Measurements from ENCODE around the gene MYO5B. TPM values are rescaled to one million over a fixed set of nuclear protein-coding genes. Genes with fewer than 3 reads are reported as not detected.

MYO5B gene
- polyA plus RNA-seq, 1 of the 3 experiments (the other 2 are of a cell fraction), result 1.3 TPM

- no peaks in the 10 kb centered on the region for H3K36me3 ChIP-seq (replicated peaks in 1 of 2; ENCODE audit: control insufficient read depth in 1 of 2, insufficient read depth in 2 of 2, low read length in 1 of 2)
- H3K4me1 ChIP-seq (ENCODE audit: control insufficient read depth in 1 of 2, insufficient read depth in 2 of 2, low read depth in 1 of 2, low read length in 1 of 2), result no peaks in the 10 kb centered on the region
- POLR2A ChIA-PET, result no interaction called here
- WGBS (ENCODE audit: low lambda C conversion rate), result 49% methylated on average over 6 of the region's 6 CpGs
- H2AFZ ChIP-seq (ENCODE audit: low read depth), result no peak overlapping the region
- no peak overlapping the region for H3K27ac ChIP-seq (ENCODE audit: low read depth in 2 of 2, low read length in 1 of 2)
- H3K9me2 ChIP-seq, result no peaks in the 10 kb centered on the region
- no peaks in the 10 kb centered on the region for H3F3A ChIP-seq (replicated peaks; ENCODE audit: insufficient read depth)
- no peaks in the 10 kb centered on the region; the same call in 1 of the 2 replicates for H3K27me3 ChIP-seq (ENCODE audit: insufficient read depth)
- no peak overlapping the region for H3K4me3 ChIP-seq (ENCODE audit: low read depth in 2 of 2, low read length in 1 of 2)
- no peak for DNase-seq
- no peaks in the 10 kb centered on the region for H3K9me3 ChIP-seq
- CTCF ChIA-PET, result no interaction called here
- H3K9ac ChIP-seq, result no peak overlapping the region
- H3K4me2 ChIP-seq, result no peak overlapping the region
- TF ChIP-seq TCF12 (IDR thresholded peaks at IDR 0.05) (no peak), RAD21 (IDR thresholded peaks at IDR 0.05; ENCODE audit: low read length) (no peak), GATA2 (CRISPR knock-in tag; IDR thresholded peaks at IDR 0.05) (no peak), FOXJ3 (CRISPR knock-in tag; IDR thresholded peaks at IDR 0.05) (no peak), FOXM1 (IDR thresholded peaks at IDR 0.05; ENCODE audit: low read depth) (no peak), REST (IDR thresholded peaks at IDR 0.05; ENCODE audit: low read depth, low read length) (no peak), ELF1 (IDR thresholded peaks at IDR 0.05) (no peak), TEAD4 (IDR thresholded peaks at IDR 0.05; ENCODE audit: borderline replicate concordance, insufficient read depth) (no peak), RFX5 (IDR thresholded peaks at IDR 0.05; ENCODE audit: low read length) (no peak), YY1 (IDR thresholded peaks at IDR 0.05; ENCODE audit: low read depth) (no peak), EP300 (IDR thresholded peaks at IDR 0.05; ENCODE audit: borderline replicate concordance in 1 of 2, low read depth in 1 of 2, low read length in 1 of 2) (no peak), FOSL2 (IDR thresholded peaks at IDR 0.05; ENCODE audit: borderline replicate concordance, low read depth) (no peak), USF2 (IDR thresholded peaks at IDR 0.05; ENCODE audit: borderline replicate concordance, low read depth, low read length) (no peak), MXI1 (IDR thresholded peaks at IDR 0.05; ENCODE audit: low read depth, low read length) (no peak), CTCF (IDR thresholded peaks at IDR 0.05) (no peak), MAX (IDR thresholded peaks at IDR 0.05; ENCODE audit: low read depth) (no peak)
- TF ChIP-seq, protein P1, sequence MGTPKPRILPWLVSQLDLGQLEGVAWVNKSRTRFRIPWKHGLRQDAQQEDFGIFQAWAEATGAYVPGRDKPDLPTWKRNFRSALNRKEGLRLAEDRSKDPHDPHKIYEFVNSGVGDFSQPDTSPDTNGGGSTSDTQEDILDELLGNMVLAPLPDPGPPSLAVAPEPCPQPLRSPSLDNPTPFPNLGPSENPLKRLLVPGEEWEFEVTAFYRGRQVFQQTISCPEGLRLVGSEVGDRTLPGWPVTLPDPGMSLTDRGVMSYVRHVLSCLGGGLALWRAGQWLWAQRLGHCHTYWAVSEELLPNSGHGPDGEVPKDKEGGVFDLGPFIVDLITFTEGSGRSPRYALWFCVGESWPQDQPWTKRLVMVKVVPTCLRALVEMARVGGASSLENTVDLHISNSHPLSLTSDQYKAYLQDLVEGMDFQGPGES (IDR thresholded peaks at IDR 0.05; ENCODE audit: low read depth, low read length), result no peak
- no peaks in the 10 kb centered on the region for H3K79me2 ChIP-seq (ENCODE audit: insufficient read depth)
- no peaks in the 10 kb centered on the region for H4K20me1 ChIP-seq (ENCODE audit: insufficient read depth)
Observed at GRCh38 chr18:49993299-49993698, 201.6 kb downstream of the MYO5B start.

Data from SK-N-SH (cell line).